ENCODE data around the gene MINK1. TPM values are rescaled to one million over a fixed set of nuclear protein-coding genes. Genes with fewer than 3 reads are reported as not detected.

The MINK1 gene
- total and polyA plus RNA-seq, 2 donors (not counting 1 experiment from before 2014, with no cell fraction given), result 109 to 160 TPM

DNA sequence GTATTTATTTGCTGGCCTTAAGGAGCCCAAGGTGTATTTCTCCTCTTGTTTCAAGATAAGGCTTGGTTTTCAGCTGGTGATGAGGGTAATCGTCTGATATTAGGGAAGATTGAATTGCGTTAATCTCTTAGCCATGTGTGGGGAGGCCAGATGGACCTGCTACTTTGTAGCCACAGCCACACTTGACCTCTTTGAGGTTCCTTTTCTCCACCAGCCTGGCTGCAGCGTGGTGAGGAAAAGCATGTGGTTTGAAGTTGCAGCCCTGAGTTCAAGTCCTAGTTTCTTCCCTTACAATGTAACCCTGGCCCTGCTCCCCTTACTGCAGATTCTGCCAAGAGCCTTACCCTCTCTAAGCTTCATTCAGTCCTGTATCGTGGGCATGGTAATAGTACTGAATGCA lies 3.1 kb downstream of the MINK1 start:
- peaks cover 71% of the 10 kb centered on the region for H4K20me1 ChIP-seq (ENCODE audit: control insufficient read depth, insufficient read depth, low read length, poor library complexity, severe bottlenecking)
- H2AFZ ChIP-seq (ENCODE audit: insufficient read depth, low read depth, low read length, poor library complexity, severe bottlenecking), result no peak overlapping the region
- ATAC-seq (ENCODE audit: low read depth) (no peak), DNase-seq (no peak)
- H3K4me1 ChIP-seq (ENCODE audit: control insufficient read depth in 2 of 2, insufficient read depth in 2 of 2, low read length in 2 of 2), result peaks cover 21 to 26% of the 10 kb centered on the region in 2 donors
- intact Hi-C loops (cut with micrococcal nuclease), result no loop called here
- H3K27me3 ChIP-seq (replicated peaks in 1 of 4; ENCODE audit: control extremely low read depth in 1 of 4, control insufficient read depth in 3 of 4, insufficient read depth in 4 of 4, low read length in 3 of 4), result no peaks in the 10 kb centered on the region
- H3K9me3 ChIP-seq (ENCODE audit: control extremely low read depth in 1 of 3, control insufficient read depth in 2 of 3, insufficient read depth in 1 of 3, low read length in 2 of 3), result no peaks in the 10 kb centered on the region
- ChIA-PET CTCF (interaction anchor here (1.5 kb wide), 1 partner anchor 46 kb away, joined by 3 read pairs; no protein-coding TSS in a partner anchor), POLR2A (interaction anchor here (0.6 kb wide), 1 partner anchor 73 kb away, joined by 3 read pairs; no protein-coding TSS in a partner anchor)
- Mint-ChIP-seq H3K4me1 (peaks cover 44% of the 10 kb centered on the region), H3K27me3 (no peaks in the 10 kb centered on the region), H3K27ac (peak overlapping the region; percentile 32), H3K9me3 (ENCODE audit: insufficient read depth) (no peaks in the 10 kb centered on the region), H3K4me3 (peak overlapping the region; percentile 47)
- H3K4me2 ChIP-seq (replicated peaks; ENCODE audit: low read depth, low read length, poor library complexity, severe bottlenecking), result no peak overlapping the region
- H3K4me3 ChIP-seq (ENCODE audit: control extremely low read depth in 1 of 5, extremely low read depth in 1 of 5, insufficient read depth in 1 of 5, low read depth in 2 of 5, low read length in 4 of 5), result no peak overlapping the region
- TF ChIP-seq, protein P1, sequence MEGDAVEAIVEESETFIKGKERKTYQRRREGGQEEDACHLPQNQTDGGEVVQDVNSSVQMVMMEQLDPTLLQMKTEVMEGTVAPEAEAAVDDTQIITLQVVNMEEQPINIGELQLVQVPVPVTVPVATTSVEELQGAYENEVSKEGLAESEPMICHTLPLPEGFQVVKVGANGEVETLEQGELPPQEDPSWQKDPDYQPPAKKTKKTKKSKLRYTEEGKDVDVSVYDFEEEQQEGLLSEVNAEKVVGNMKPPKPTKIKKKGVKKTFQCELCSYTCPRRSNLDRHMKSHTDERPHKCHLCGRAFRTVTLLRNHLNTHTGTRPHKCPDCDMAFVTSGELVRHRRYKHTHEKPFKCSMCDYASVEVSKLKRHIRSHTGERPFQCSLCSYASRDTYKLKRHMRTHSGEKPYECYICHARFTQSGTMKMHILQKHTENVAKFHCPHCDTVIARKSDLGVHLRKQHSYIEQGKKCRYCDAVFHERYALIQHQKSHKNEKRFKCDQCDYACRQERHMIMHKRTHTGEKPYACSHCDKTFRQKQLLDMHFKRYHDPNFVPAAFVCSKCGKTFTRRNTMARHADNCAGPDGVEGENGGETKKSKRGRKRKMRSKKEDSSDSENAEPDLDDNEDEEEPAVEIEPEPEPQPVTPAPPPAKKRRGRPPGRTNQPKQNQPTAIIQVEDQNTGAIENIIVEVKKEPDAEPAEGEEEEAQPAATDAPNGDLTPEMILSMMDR (IDR thresholded peaks at IDR 0.05), result no peak
- TF ChIP-seq EZH2 (IDR thresholded peaks at IDR 0.05; ENCODE audit: borderline replicate concordance, insufficient read depth, low read depth, low read length, poor library complexity, severe bottlenecking), result no peak
- H3K36me3 ChIP-seq (replicated peaks in 1 of 2; ENCODE audit: control extremely low read depth in 1 of 2, control insufficient read depth in 1 of 2, extremely low read depth in 1 of 2, insufficient read depth in 2 of 2, low read length in 1 of 2), result peaks cover 0 to 10% of the 10 kb centered on the region in 2 experiments
- no peak overlapping the region for H3K9ac ChIP-seq (ENCODE audit: low read length)
- peaks cover 84% of the 10 kb centered on the region for H3K79me2 ChIP-seq (ENCODE audit: control insufficient read depth, insufficient read depth, low read length)
- H3K27ac ChIP-seq (ENCODE audit: low read length in 2 of 2), result no peak overlapping the region
- WGBS (ENCODE audit: insufficient coverage), result no CpG with 5 or more reads among the region's 4 CpGs

DNA sequence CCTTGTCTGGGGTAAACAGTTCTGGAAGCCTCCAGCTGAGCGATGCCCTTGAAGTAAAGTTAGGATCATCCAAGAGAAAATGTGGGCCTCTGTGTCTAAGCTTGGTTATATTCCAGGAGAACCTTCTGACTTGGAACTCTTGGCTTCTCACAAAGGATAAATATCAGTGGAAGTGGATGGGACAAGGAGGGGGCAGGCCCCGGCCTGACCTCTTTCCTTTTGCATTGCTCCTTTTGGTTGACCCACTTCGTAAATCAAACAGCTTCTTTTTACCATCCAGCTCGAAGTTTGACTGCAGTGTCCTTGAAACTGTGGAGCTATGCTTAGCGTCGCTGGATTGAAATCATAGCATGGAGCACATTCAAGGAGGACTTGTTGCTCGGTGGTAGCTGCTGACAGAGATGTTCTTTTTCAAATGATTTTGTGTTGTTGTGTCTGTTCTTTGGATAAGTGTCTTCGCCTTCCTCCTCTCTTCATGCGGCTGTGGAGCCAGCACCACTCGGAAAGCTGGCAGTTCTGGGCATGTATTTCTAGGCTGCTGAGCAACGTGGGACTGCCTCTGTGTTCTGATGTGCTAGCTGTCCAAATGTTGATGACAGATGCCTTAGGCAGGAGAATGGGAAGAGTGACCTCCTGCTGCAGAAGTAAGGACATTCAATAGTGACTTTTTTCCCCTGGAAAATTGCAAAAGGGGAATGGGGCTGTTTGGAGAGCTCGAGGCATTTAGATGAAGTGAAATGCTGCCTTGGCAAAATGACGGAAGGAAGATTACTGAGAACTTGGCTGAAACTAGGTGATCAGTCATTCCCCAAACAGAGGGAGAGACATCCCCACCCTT lies 4.5 kb downstream of the MINK1 start:
- TF ChIP-seq, protein P1 (IDR thresholded peaks at IDR 0.05), result no peak
- TF ChIP-seq EZH2 (IDR thresholded peaks at IDR 0.05; ENCODE audit: borderline replicate concordance, insufficient read depth, low read depth, low read length, poor library complexity, severe bottlenecking), result no peak
- ChIA-PET POLR2A (interaction anchor here (0.6 to 1.3 kb wide), 2 partner anchors 136 to 435 kb away, joined by 3 read pairs; no protein-coding TSS in a partner anchor), CTCF (interaction anchor here (0.7 to 1.1 kb wide), 2 partner anchors 107 to 285 kb away, joined by 3 read pairs; no protein-coding TSS in a partner anchor)
- no peaks in the 10 kb centered on the region for H3K27me3 Mint-ChIP-seq
- no peak overlapping the region for H2AFZ ChIP-seq (ENCODE audit: insufficient read depth, low read depth, low read length, poor library complexity, severe bottlenecking)
- H3K36me3 ChIP-seq (replicated peaks in 1 of 2; ENCODE audit: control extremely low read depth in 1 of 2, control insufficient read depth in 1 of 2, extremely low read depth in 1 of 2, insufficient read depth in 2 of 2, low read length in 1 of 2), result peaks cover 0 to 10% of the 10 kb centered on the region in 2 experiments
- no peak for DNase-seq
- peaks cover 97% of the 10 kb centered on the region for H3K79me2 ChIP-seq (ENCODE audit: control insufficient read depth, insufficient read depth, low read length)
- no peak overlapping the region for H3K4me3 Mint-ChIP-seq
- peaks cover 21 to 26% of the 10 kb centered on the region in 2 donors for H3K4me1 ChIP-seq (ENCODE audit: control insufficient read depth in 2 of 2, insufficient read depth in 2 of 2, low read length in 2 of 2)
- no peaks in the 10 kb centered on the region for H3K9me3 ChIP-seq (ENCODE audit: control extremely low read depth in 1 of 3, control insufficient read depth in 2 of 3, insufficient read depth in 1 of 3, low read length in 2 of 3)
- intact Hi-C loops (cut with micrococcal nuclease), result no loop called here
- no peak overlapping the region for H3K9ac ChIP-seq (ENCODE audit: low read length)
- no peak overlapping the region for H3K27ac ChIP-seq (ENCODE audit: low read length in 2 of 2)
- H3K4me2 ChIP-seq (replicated peaks; ENCODE audit: low read depth, low read length, poor library complexity, severe bottlenecking), result no peak overlapping the region
- H3K4me1 Mint-ChIP-seq, result peaks cover 50% of the 10 kb centered on the region
- H3K4me3 ChIP-seq (ENCODE audit: control extremely low read depth in 1 of 5, extremely low read depth in 1 of 5, insufficient read depth in 1 of 5, low read depth in 2 of 5, low read length in 4 of 5), result no peak overlapping the region
- ATAC-seq (ENCODE audit: low read depth), result no peak
- WGBS (ENCODE audit: insufficient coverage), result 100% methylated on average over 9 of the region's 13 CpGs
- no peaks in the 10 kb centered on the region for H3K27me3 ChIP-seq (replicated peaks in 1 of 4; ENCODE audit: control extremely low read depth in 1 of 4, control insufficient read depth in 3 of 4, insufficient read depth in 4 of 4, low read length in 3 of 4)
- H3K9me3 Mint-ChIP-seq (ENCODE audit: insufficient read depth), result no peaks in the 10 kb centered on the region
- peaks cover 85% of the 10 kb centered on the region for H4K20me1 ChIP-seq (ENCODE audit: control insufficient read depth, insufficient read depth, low read length, poor library complexity, severe bottlenecking)
- H3K27ac Mint-ChIP-seq, result no peak overlapping the region
